GM21529 (cell line): Measurements from ENCODE around the gene DKK2.
A peak's percentile ranks its signal among the peaks of the same experiment; 100 is the strongest.
"Not testable (repeated sequence)": the region's sequence is repeated elsewhere in the genome, so short reads cannot be mapped to it uniquely, and the experiment has no call there.

Experiments
- ATAC-seq: cut with Tn5 transposase; IDR thresholded peaks from one replicate; pipeline ENCODE4 v1.9.1; 2021; ENCODE audit not compliant: unreplicated experiment

DKK2 gene

GRCh38 chr4:106914223-106914622 lies 121.9 kb downstream of the DKK2 start:
- ATAC-seq = no peak

DNA sequence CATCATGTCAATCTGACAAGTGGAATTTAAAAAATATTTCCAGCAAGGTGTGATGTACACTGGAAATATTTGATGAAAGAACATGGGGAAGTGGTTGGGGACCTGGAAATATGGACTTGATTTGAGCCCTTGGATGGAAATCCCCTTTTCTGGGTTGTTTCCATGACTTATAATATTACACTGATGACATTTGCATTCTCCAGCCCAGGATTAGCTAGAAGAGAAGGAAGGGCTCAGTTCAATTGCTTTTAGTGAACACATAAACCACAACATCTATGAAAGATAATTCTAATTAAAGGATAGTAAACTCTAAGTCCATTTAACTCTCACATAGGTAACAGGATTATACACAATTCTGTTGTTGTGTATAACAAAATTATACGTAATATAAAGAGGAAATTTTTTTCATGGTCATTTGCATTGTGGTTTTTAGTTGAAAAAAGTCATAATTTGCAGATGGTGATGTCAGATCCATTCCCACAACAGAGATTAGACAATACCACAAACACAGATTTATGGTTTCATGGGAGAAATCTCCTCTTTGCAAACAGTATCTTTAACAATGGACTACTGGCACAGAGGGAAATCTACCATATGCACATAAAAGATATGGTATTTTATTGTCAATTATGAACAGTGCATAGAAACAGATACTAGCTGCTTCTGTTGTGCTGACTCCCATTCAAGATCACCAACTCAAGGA lies 126.5 kb downstream of the DKK2 start:
- ATAC-seq = no peak

GRCh38 chr4:106908049-106908448 lies 128.1 kb downstream of the DKK2 start:
- ATAC-seq = not testable (repeated sequence)

DNA sequence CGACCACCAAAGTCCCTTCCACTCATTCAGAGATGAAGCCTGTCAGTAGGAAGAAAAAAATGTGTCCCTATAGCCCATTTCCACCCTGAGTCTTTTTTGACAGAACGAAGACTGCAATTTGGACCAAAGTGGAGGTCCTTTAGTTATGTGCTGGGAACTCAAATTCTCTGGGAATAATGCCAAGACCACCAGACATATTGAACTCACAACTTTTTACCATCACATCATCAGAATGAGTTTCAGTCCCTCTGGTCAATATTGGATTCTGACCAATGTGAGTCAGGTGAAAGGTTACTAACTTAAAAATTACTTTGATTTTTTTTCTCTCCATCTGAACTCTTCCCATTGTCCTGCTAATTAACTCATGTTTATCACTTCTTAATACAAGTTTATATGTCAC lies 128.9 kb downstream of the DKK2 start:
- ATAC-seq = no peak

GRCh38 chr4:106906728-106907127 lies 129.4 kb downstream of the DKK2 start:
- ATAC-seq = no peak

- peak; percentile 84 for ATAC-seq
Measured at GRCh38 chr4:106898621-106899230, 137.4 kb downstream of the DKK2 start.

DNA sequence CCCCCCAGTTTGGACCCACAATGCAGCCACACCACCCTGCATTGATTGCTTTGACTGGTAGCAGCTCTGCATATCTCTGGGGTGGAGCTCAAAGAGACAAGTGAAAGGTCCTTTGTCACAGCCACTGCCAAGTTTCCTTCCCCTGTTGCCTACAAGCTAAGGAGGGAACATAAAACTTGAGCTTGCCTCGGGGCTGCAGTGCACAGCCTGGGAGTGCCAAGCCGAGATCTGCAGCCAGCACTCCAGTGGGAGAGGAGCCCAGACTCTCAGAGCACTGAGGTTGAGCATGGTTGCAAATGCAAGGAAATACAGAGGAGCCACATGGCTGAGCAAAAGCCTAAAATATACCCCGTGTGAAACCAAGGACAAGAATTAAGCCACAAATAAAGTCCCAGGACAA lies 142.2 kb downstream of the DKK2 start:
- ATAC-seq = no peak

DNA sequence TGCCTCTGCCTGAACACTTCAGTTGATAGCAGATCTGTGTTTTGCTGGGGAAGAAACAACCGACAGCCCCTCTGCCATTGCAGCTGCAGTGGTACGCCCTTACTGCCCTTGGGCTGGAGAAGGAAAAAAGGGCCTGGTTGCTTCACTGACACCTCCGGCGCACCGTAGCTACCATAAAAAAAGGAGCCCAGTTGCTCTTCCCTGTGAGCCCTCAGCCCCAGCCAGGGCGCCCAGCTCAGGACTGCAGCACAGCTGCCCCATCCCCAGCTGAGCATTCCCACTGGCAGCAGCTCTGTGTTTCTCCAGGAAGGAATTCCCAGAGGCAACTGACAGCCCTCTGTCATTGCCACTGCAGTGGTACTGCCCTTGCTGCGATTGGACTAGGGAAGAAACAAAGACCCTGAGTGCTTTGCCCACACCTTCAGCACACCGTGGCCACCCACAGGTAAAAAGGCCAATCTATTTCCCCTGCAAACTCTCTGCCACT lies 142.7 kb downstream of the DKK2 start:
- no peak for ATAC-seq

DNA sequence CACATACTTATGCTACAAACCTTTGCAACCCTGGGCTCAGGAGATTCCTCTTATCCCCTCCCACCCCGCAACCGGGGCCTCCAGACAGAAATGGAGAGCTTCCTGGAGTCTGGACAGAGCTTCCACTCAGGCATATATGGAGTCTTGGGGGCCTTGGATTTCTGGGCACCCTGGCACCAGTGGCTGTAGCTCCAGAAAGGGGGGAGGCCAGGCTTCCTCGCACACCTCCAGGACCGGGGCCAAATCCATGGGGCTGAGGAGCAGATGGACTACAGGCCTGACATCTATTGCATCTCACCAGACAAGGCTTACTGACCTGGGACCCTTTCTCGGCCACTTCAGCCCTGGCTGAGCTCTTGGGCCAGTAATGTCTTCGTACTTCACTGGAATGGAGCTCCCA lies 143.3 kb downstream of the DKK2 start:
- no peak for ATAC-seq

DNA sequence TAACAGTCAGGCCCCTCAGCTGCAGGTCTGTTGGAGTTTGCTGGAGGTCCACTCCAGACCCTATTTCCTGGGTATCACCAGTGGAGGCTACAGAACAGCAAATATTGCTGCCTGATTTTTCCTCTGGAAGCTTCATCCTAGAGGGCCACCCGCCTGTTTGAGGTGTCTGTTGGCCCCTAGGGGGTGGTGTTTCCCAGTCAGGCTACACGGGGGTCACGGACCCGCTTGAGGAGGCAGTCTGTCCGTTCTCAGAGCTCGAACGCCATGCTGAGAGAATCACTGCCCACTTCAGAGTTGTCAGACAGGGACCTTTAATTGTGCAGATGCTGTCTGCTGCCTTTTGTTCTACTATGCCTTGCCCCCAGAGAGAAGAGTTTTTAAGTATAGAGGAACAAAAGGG lies 160.8 kb downstream of the DKK2 start:
- ATAC-seq = no peak
